ENCODE measurements around the gene COG8.

DNA sequence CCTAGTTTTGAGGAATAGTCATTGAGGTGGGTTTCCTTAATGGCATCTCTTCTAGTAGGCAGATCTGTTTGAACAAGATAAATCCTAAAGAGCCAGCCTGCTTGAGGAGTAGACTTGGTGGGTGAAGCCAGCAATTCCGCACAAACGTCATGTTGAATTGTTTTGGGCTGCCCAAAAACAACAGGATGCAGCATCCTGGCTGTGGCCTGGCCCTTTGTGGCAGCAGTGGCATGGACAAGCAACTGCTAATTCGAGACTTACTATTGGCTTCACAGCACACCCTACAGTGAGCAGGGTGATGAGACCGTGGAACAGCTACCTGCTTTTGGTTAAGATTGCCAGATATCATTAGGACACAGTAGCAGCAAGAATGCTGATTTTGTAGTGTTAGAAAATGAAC lies 37.5 kb downstream of the COG8 start:
- TF ChIP-seq, protein P1, sequence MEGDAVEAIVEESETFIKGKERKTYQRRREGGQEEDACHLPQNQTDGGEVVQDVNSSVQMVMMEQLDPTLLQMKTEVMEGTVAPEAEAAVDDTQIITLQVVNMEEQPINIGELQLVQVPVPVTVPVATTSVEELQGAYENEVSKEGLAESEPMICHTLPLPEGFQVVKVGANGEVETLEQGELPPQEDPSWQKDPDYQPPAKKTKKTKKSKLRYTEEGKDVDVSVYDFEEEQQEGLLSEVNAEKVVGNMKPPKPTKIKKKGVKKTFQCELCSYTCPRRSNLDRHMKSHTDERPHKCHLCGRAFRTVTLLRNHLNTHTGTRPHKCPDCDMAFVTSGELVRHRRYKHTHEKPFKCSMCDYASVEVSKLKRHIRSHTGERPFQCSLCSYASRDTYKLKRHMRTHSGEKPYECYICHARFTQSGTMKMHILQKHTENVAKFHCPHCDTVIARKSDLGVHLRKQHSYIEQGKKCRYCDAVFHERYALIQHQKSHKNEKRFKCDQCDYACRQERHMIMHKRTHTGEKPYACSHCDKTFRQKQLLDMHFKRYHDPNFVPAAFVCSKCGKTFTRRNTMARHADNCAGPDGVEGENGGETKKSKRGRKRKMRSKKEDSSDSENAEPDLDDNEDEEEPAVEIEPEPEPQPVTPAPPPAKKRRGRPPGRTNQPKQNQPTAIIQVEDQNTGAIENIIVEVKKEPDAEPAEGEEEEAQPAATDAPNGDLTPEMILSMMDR (IDR thresholded peaks at IDR 0.05; ENCODE audit: poor library complexity), result no peak
- no peak for TF ChIP-seq EZH2phosphoT487 (IDR thresholded peaks at IDR 0.05; ENCODE audit: low read depth, severe bottlenecking, unreplicated experiment)
